ENCODE data around the gene CGB1.

DNA sequence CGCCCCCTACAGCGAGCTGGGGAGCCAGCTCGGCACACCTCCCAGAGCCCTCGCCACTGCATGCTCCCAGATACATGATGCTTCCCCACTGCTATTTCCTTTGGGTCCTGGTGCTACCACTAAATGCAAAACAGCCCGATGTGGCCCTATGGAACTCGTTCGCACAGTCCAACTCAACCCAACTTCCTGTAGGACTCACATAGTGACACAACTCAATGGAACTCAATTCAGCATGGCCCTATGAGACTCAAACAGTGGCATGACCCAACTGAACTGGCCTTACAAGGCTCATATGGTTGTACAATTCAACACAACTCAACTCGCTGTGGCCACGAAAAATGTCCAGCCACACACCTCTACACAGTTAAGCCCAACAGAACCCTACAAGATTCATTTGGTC lies 32.3 kb upstream of the CGB1 start:
- TF ChIP-seq CTCF (conservative IDR thresholded peaks at IDR 0.05 in 1 of 2, IDR thresholded peaks at IDR 0.05 in 1 of 2; ENCODE audit: extremely low read depth in 1 of 2, insufficient read depth in 1 of 2, low read depth in 1 of 2, low read length in 2 of 2) (no peak), EZH2 (IDR thresholded peaks at IDR 0.05; ENCODE audit: borderline replicate concordance, low read length) (no peak)

Measured in mammary epithelial cell (primary cell).